GM15510 (cell line): ENCODE results near the gene STX10.

ENCODE experiments used
- POLR2A ChIP-seq: IDR thresholded peaks from 3 replicates; pipeline ENCODE4 v1.6.1; 2011; ENCODE audit warnings: borderline replicate concordance; ENCODE audit not compliant: insufficient read length; ENCODE audit errors: extremely low read depth

The STX10 gene

DNA sequence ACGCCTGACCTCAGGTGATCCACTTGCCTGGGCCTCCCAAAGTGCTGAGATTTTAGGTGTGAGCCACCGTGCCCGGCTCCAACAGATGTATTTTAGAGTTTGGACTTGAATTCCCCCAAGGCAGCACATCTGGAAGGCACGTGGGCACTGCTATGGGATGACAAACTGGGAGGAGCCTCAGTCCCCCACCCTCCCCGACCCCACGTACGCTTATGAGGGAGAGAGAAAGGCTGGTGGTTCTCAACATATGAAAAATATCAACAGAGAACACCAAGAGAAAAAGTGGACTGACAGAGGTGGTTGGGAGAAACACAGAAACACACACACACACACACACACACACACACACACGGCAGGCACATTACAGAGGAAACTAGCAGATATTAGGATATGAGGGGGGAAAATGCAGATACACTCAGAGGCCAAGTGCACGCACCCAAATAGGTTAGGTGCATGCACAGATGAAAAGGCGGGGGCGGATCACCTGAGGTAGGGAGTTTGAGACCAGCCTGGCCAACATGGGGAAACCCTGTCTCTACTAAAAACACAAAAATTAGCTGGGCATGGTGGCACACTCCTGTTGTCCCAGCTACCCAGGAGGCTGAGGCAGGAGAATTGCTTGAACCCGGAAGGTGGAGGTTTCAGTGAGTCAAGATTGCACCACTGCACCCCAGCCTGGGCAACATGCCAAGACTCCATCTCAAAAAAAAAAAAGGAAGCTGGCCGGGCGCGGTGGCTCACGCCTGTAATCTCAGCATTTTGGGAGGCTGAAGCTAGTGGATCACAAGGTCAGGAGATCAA lies 3.2 kb downstream of the STX10 start:
- no peak for TF ChIP-seq POLR2A

DNA sequence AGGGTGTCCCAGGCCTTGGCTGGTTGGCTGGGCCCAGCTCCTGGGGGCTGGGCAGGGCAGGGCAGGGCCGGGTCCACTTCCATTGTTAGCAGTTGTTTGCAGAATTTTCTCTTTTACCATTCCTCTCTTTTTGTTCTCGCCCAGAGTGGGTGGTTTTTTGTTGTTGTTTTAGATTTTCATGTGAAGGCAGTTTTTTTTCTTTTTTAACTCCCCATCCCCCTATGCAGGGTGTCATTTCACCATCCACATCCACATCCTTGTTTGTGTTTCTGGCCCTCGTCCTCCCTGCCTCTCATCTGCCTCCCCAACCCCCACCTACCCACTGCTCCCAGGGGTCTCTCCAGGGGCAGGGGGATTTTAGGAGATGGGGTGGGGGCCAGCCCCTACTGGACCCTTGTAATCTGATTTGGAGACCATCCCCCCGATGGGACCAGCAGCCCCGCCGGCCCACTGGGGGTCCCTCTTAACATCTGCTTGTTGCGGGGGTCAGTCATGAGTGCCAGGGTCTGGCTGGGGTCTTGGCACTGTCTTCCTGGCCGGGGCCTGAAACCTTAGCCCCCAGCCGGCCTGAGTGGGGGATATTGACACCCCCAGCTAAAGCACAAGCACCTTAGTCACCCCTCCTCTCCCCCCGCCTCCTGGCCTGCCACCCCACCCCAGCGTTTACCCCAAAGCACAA lies 10.4 kb downstream of the STX10 start:
- no peak for TF ChIP-seq POLR2A

DNA sequence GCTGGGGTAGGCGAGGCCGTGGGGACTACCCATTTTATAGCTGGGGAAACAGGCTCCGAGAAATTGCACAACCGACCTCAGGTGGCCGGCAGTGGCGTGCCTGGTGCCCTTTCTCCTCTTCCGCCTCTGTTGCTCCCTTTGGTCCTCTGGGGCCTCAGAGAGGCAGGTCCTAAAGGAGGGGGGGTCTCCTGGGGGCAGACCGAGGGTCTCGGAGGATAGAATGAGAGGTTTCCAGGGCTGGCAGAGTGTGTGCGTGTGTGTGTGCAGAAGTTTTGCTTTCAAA lies 11.3 kb downstream of the STX10 start:
- no peak for TF ChIP-seq POLR2A

GRCh38 chr19:13138171-13138915 lies 11.8 kb downstream of the STX10 start:
- no peak for TF ChIP-seq POLR2A

GRCh38 chr19:13137290-13137794 lies 12.8 kb downstream of the STX10 start:
- no peak for TF ChIP-seq POLR2A

DNA sequence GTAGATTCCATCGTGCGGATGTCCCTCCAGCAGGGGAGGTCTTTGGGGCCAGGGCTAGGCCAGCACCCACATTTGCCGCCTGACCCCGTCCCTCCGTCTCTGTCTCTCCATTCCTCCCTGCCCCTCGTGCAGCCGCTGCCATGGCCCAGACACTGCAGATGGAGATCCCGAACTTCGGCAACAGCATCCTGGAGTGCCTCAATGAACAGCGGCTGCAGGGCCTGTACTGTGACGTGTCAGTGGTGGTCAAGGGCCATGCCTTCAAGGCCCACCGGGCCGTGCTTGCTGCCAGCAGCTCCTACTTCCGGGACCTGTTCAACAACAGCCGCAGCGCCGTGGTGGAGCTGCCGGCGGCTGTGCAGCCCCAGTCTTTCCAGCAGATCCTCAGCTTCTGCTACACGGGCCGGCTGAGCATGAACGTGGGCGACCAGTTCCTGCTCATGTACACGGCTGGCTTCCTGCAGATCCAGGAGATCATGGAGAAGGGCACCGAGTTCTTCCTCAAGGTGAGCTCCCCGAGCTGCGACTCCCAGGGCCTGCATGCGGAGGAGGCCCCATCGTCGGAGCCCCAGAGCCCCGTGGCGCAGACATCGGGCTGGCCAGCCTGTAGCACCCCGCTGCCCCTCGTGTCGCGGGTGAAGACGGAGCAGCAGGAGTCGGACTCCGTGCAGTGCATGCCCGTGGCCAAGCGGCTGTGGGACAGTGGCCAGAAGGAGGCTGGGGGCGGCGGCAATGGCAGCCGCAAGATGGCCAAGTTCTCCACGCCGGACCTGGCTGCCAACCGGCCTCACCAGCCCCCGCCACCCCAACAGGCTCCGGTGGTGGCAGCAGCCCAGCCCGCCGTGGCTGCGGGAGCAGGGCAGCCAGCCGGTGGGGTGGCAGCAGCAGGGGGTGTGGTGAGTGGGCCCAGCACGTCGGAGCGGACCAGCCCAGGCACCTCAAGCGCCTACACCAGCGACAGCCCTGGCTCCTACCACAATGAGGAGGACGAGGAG lies 14.8 kb downstream of the STX10 start:
- TF ChIP-seq POLR2A, result no peak

DNA sequence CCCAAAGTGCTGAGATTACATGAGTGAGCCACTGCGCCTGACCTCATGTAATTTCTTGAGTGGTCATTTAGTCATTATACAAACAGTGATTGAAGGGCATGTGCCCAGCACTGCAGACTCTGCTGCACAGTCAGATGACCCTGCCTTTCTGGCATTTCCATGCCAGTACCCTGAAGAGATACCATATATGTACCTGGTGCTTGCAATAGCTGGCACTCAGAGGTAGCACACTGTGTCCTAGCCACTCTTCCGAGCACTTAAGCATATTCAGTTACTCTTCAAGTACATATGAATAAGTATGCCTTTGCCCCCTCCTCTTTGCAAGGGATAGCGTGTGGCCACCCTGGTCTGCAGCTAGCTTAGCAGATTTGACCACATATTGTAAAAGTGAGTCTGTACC lies 15.5 kb downstream of the STX10 start:
- no peak for TF ChIP-seq POLR2A

DNA sequence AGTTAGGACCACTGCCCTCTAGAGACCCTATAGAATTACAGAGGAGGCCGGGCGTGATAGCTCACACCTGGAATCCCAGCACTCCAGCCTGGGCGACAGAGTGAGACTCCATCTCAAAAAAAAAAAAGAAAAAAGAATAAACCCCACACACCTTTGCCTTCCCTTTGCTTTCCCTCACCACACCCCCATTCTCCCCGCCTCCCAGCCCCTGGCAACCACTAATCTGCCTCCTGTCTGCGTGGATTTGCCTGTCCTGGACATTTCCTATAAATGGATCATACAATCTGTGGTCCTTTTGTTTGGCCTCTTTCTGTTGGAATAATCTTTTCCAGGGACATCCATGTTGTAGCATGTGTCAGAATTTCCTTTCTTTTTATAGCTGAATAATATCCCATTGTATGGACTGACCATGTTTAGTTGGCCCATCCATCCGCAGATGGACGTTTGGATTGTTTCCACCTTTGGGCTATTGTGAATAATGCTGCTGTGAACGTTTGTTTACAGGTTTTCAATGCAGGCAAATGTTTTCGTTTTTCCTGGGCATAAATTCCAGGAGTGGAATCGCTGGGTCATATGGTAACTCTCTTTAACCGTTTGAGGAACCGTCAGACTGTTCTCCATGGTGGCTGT lies 16.8 kb downstream of the STX10 start:
- TF ChIP-seq POLR2A, result no peak

DNA sequence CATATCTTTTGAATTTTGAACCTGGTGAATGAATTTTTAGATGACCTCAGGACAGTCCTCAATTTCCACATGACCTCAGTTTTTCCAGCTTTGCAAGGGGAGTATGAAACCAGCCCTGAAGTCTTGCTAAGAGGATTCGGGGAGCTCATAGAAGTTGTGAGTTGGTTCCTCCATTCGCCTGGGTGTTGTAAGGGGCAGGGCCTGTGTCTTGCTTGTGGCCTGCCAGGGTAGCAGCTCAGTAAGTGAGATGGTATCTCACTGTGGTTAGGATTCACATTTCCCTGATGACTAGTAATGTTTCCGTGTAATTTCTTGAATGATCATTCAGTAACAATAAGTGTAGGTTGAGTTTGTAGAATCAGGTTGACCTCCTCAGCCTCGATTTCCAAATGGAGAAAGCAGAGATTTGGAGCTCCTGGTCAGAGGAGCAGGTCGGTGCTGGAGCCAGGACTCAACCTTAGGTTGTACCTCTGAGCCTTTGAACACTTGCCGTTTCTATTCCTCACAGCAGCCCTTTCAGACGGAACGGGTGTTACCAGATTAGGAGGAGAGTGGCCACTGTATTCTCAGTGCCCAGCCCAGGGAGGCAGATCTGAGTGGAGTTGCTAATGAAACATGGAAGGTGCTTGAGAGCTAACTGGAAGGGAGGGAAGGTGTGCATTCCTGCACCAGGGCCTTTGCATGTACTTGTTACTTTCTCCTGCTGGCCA lies 17.5 kb downstream of the STX10 start:
- TF ChIP-seq POLR2A, result no peak

- no peak for TF ChIP-seq POLR2A
Observed at GRCh38 chr19:13130886-13131490, 19.2 kb downstream of the STX10 start.

DNA sequence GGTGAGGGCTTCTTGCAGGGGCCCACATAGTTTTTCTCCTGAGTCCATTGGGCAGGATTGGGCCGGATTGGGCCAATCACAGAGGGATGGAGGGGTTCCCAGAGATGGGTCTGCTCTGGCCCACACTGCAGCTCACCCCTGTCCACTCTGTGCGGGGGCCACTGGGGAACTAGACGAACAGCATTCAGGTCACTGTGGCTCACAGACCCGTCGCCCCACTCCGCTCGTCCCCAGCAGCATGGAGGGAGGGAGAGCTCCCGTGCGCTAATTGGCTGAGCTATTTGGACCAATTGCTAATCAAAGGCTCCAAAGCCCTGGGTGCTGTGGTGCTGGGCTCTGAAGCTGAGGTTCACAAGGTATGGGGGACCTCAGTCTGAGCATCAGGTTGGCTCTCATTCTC lies 20.8 kb downstream of the STX10 start:
- TF ChIP-seq POLR2A, result no peak

DNA sequence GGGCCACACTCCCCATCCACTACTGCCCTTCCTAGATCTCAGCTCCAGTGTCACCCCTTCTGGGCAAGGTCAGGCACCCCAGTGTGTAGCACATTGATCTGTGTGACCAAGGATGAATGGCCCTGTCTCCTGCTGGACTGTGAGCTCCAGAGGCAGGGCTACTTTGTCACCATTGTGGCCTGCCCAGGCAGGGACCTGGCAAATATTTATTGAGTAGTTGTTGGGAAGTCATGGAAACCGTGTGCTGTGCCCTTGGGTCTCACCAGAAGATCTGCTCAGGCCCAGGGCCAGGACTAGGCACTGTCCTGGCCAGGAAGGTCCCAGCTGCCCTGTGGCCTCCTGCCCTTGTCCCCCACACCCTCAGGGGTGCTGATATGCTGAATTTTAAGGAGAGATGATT lies 21.6 kb downstream of the STX10 start:
- TF ChIP-seq POLR2A, result no peak
